H1 (cell line): ENCODE results near the gene MGLL. TPM values are rescaled to one million over a fixed set of nuclear protein-coding genes. Genes with fewer than 3 reads are reported as not detected.
A peak's percentile ranks its signal among the peaks of the same experiment; 100 is the strongest.

ENCODE experiments used
- CTCF ChIA-PET: fragments of 300-600 bp; sonication (Branson Sonifier 250); formaldehyde crosslinking; loops from one replicate; lab custom pipeline; 2021; ENCODE audit not compliant: partially characterized antibody; lab: Charles Lee
- POLR2A ChIA-PET: fragments of 300-600 bp; sonication (Branson Sonifier 250); formaldehyde crosslinking; loops from one replicate; lab custom pipeline; 2021; ENCODE audit warnings: inconsistent platforms; ENCODE audit not compliant: partially characterized antibody; lab: Charles Lee
- DNase-seq, 2 experiments: peaks; one replicate each; pipeline versions ENCODE4 v3.0.0 to v3.0.0-alpha.2; 2010 to 2022; ENCODE audit warnings: low spot score in 2 of 2, low read depth in 1 of 2, mixed read lengths in 1 of 2
- FAIRE-seq: peaks from 2 replicates; lab custom pipeline; 2011; peaks lifted over from hg19 to GRCh38; lab: Jason Lieb, UNC
- H2AFZ ChIP-seq: 2 replicates; pipeline ENCODE4 v1.8.1; 2012; ENCODE audit warnings: low read length, inconsistent platforms
- H2AK5ac ChIP-seq: 2 replicates; pipeline ENCODE4 v1.6.1; 2013; ENCODE audit warnings: low read depth, low read length
- H2BK120ac ChIP-seq: replicated peaks from 2 replicates; pipeline ENCODE3; 2013; ENCODE audit warnings: low read depth, low read length, inconsistent platforms
- H2BK12ac ChIP-seq: 2 replicates; pipeline ENCODE4 v1.6.1; 2013; ENCODE audit warnings: low read depth, low read length
- H2BK15ac ChIP-seq: 2 replicates; pipeline ENCODE4 v1.6.1; 2013; ENCODE audit warnings: low read length
- H2BK20ac ChIP-seq: 2 replicates; pipeline ENCODE4 v1.6.1; 2013; ENCODE audit warnings: low read length
- H2BK5ac ChIP-seq: 2 replicates; pipeline ENCODE4 v1.6.1; 2013; ENCODE audit warnings: low read depth, low read length
- H3K14ac ChIP-seq: 2 replicates; pipeline ENCODE4 v1.6.1; 2013; ENCODE audit warnings: inconsistent platforms; ENCODE audit not compliant: insufficient read length
- H3K18ac ChIP-seq: 2 replicates; pipeline ENCODE4 v1.6.1; 2013; ENCODE audit warnings: low read length; ENCODE audit errors: extremely low read depth
- H3K23ac ChIP-seq: 2 replicates; pipeline ENCODE4 v1.6.1; 2013; ENCODE audit warnings: inconsistent platforms; ENCODE audit not compliant: insufficient read length
- H3K23me2 ChIP-seq: 2 replicates; pipeline ENCODE4 v1.6.1; 2013; ENCODE audit warnings: low read depth, low read length
- H3K27ac ChIP-seq: 2 replicates; pipeline ENCODE4 v1.6.1; 2011; ENCODE audit warnings: low read depth, low read length, inconsistent platforms
- H3K27me3 ChIP-seq, 4 experiments: replicated peaks in 1 of 4; 1 replicate in 1 of 4; 2 replicates in 3 of 4; pipeline versions ENCODE4 v1.6.1 to v1.8.1; 2011 to 2013; ENCODE audit warnings: low read length in 3 of 4, mild to moderate bottlenecking in 3 of 4, inconsistent platforms in 2 of 4, mixed read lengths in 2 of 4, moderate library complexity in 1 of 4; ENCODE audit not compliant: control insufficient read depth in 3 of 4, insufficient read depth in 3 of 4; ENCODE audit errors: extremely low read depth in 1 of 4
- H3K36me3 ChIP-seq, 4 experiments: 2 replicates each; pipeline versions ENCODE4 v1.6.1 to v1.8.1; 2011 to 2013; ENCODE audit warnings: mild to moderate bottlenecking in 4 of 4, low read length in 3 of 4, moderate library complexity in 2 of 4, control low read depth in 1 of 4, inconsistent platforms in 1 of 4; ENCODE audit not compliant: insufficient read depth in 4 of 4, control insufficient read depth in 2 of 4
- H3K4ac ChIP-seq: replicated peaks from 2 replicates; pipeline ENCODE3; 2013; ENCODE audit warnings: low read length, low read depth, mixed read lengths, inconsistent platforms; ENCODE audit not compliant: insufficient read length
- H3K4me1 ChIP-seq, 4 experiments: replicated peaks in 1 of 4; 1 replicate in 1 of 4; 2 replicates in 3 of 4; pipeline versions ENCODE4 v1.6.1 to v1.8.1; 2011 to 2013; ENCODE audit warnings: low read length in 3 of 4, inconsistent platforms in 2 of 4, mixed read lengths in 1 of 4; ENCODE audit not compliant: insufficient read depth in 4 of 4, control insufficient read depth in 3 of 4
- H3K4me2 ChIP-seq, 2 experiments: 2 replicates each; pipeline versions ENCODE4 v1.6.1 to v1.8.1; 2011 to 2013; ENCODE audit warnings: low read depth in 2 of 2, low read length in 2 of 2, control low read depth in 1 of 2, inconsistent platforms in 1 of 2, mild to moderate bottlenecking in 1 of 2; ENCODE audit not compliant: insufficient read depth in 1 of 2
- H3K4me3 ChIP-seq, 4 experiments: fragments of 200-600, 300-600 bp in 1 of 4; sonication (generic), shearing (Covaris generic), sonication (Bioruptor Twin) in 1 of 4; 2 replicates each; pipeline versions ENCODE4 v1.5.1 to v1.8.1; 2011 to 2016; ENCODE audit warnings: low read length in 4 of 4, low read depth in 3 of 4, control low read depth in 2 of 4, inconsistent platforms in 2 of 4, mild to moderate bottlenecking in 2 of 4, mixed read lengths in 1 of 4, moderate library complexity in 1 of 4; ENCODE audit not compliant: insufficient read depth in 2 of 4; ENCODE audit errors: extremely low read depth in 1 of 4
- H3K56ac ChIP-seq: replicated peaks from 2 replicates; pipeline ENCODE3; 2013; ENCODE audit warnings: low read depth, mild to moderate bottlenecking, mixed read lengths, low read length, inconsistent platforms; ENCODE audit not compliant: insufficient read length
- H3K79me1 ChIP-seq: 2 replicates; pipeline ENCODE4 v1.6.1; 2013; ENCODE audit warnings: low read depth, low read length, control low read depth
- H3K79me2 ChIP-seq, 2 experiments: 2 replicates each; pipeline versions ENCODE4 v1.6.1 to v1.8.1; 2012 to 2013; ENCODE audit warnings: low read length in 2 of 2, mild to moderate bottlenecking in 2 of 2, inconsistent platforms in 1 of 2; ENCODE audit not compliant: insufficient read depth in 2 of 2, control insufficient read depth in 1 of 2
- H3K9ac ChIP-seq, 4 experiments: replicated peaks in 1 of 4; 1 replicate in 1 of 4; 2 replicates in 3 of 4; pipeline versions ENCODE4 v1.6.1 to v1.8.1; 2011 to 2013; ENCODE audit warnings: low read depth in 3 of 4, low read length in 3 of 4, control low read depth in 2 of 4, mild to moderate bottlenecking in 2 of 4, moderate library complexity in 2 of 4, inconsistent platforms in 1 of 4; ENCODE audit errors: extremely low read depth in 1 of 4
- H3K9me3 ChIP-seq, 2 experiments: 2 replicates each; pipeline versions ENCODE4 v1.6.1 to v1.8.1; 2012 to 2013; ENCODE audit warnings: mild to moderate bottlenecking in 2 of 2, moderate library complexity in 2 of 2, control low read depth in 1 of 2, inconsistent platforms in 1 of 2, low read depth in 1 of 2, low read length in 1 of 2, mixed read lengths in 1 of 2; ENCODE audit not compliant: insufficient read depth in 2 of 2
- H4K20me1 ChIP-seq, 2 experiments: replicated peaks in 1 of 2; 2 replicates each; pipeline versions ENCODE3 to v1.8.1; 2011 to 2013; ENCODE audit warnings: inconsistent platforms in 2 of 2, low read length in 2 of 2, mild to moderate bottlenecking in 1 of 2; ENCODE audit not compliant: insufficient read depth in 2 of 2, control insufficient read depth in 1 of 2
- H4K5ac ChIP-seq: 2 replicates; pipeline ENCODE4 v1.6.1; 2013; ENCODE audit warnings: low read length, low read depth, mixed read lengths, inconsistent platforms; ENCODE audit not compliant: insufficient read length
- H4K8ac ChIP-seq: 2 replicates; pipeline ENCODE4 v1.8.0; 2013; ENCODE audit warnings: mild to moderate bottlenecking, moderate library complexity, low read length, inconsistent platforms; ENCODE audit not compliant: insufficient read depth; ENCODE audit errors: extremely low read depth
- H4K91ac ChIP-seq: replicated peaks from 2 replicates; pipeline ENCODE3; 2013; ENCODE audit warnings: low read length, mixed read lengths, inconsistent platforms; ENCODE audit not compliant: insufficient read length
- GTF2F1 ChIP-seq: IDR thresholded peaks from 2 replicates; pipeline ENCODE4 v1.6.1; 2012; ENCODE audit warnings: low read depth, low read length, improper control_type of control experiment, borderline replicate concordance
- HDAC6 ChIP-seq: IDR thresholded peaks from one replicate; pipeline ENCODE4 v1.7.1; 2012; ENCODE audit warnings: low read depth, mild to moderate bottlenecking, inconsistent platforms, low read length, moderate library complexity
- JUN ChIP-seq: IDR thresholded peaks from 2 replicates; pipeline ENCODE4 v1.6.1; 2011; ENCODE audit warnings: low read depth, mild to moderate bottlenecking, improper control_type of control experiment, low read length
- MAFK ChIP-seq: IDR thresholded peaks from 2 replicates; pipeline ENCODE4 v1.6.1; 2012; ENCODE audit warnings: low read depth, mild to moderate bottlenecking, improper control_type of control experiment, low read length
- POLR2AphosphoS5 ChIP-seq: IDR thresholded peaks from 2 replicates; pipeline ENCODE4 v1.6.1; 2011; ENCODE audit warnings: low read depth, low read length
- RXRA ChIP-seq: IDR thresholded peaks from 2 replicates; pipeline ENCODE4 v1.6.1; 2011; ENCODE audit warnings: low read depth, mild to moderate bottlenecking, low read length, moderate library complexity; ENCODE audit not compliant: insufficient read depth
- SP1 ChIP-seq: IDR thresholded peaks from 2 replicates; pipeline ENCODE4 v1.6.1; 2011; ENCODE audit warnings: low read depth, low read length
- SP2 ChIP-seq: IDR thresholded peaks from 2 replicates; pipeline ENCODE4 v1.6.1; 2012; ENCODE audit warnings: mild to moderate bottlenecking, low read length, inconsistent platforms
- YY1 ChIP-seq: IDR thresholded peaks from 2 replicates; pipeline ENCODE4 v1.6.1; 2011; ENCODE audit warnings: low read depth, mild to moderate bottlenecking, low read length
- WGBS, 2 experiments: shearing (Covaris generic) in 1 of 2; methylation state at CpG; one replicate each; pipeline versions ENCODE4 v1.1.6 to v1.1.7; 2013 to 2015; ENCODE audit warnings: low lambda C conversion rate in 2 of 2, mixed read lengths in 2 of 2, inconsistent platforms in 1 of 2, low coverage in 1 of 2, missing lambda C conversion rate in 1 of 2; ENCODE audit not compliant: insufficient replicate concordance in 2 of 2, insufficient coverage in 1 of 2, insufficient read length in 1 of 2; ENCODE audit errors: extremely low coverage in 1 of 2, missing lambda C conversion rate in 1 of 2; 5-methylcytosine and 5-hydroxymethylcytosine counted together
- polyA plus RNA-seq, 7 experiments: library from polyadenylated mRNA; depleted of rRNA in 3 of 7; stranded (reverse) in 5 of 7; unstranded in 2 of 7; fragments of >200 nt in 5 of 7; fragments of 200-250 nt in 2 of 7; gene quantifications; 1 replicate in 5 of 7; 2 replicates in 1 of 7; 4 replicates in 1 of 7; pipeline versions ENCODE4 v1.2.1 to v1.2.3, GENCODE V29; 2011 to 2013; ENCODE audit warnings: missing spikeins in 2 of 7, mixed read lengths in 2 of 7
- total RNA-seq: library from RNA; stranded (reverse); fragmentation: NEBNext Ultra II Directional; extraction: Animal tissue kit (Norgen Biotek cat#: 25700); gene quantifications from 2 replicates; pipeline ENCODE4 v1.2.1, GENCODE V29; 2021

Gene MGLL
- total and polyA plus RNA-seq, 2 of the 8 experiments (the other 6 are each of a cell fraction or from before 2014, with no cell fraction given) = 0.05 to 0.34 TPM

GRCh38 chr3:127735767-127736693 lies 86.3 kb downstream of the MGLL start:
- Histone ChIP-seq H3K4me2 (no peak overlapping the region), H4K91ac (no peak overlapping the region), H3K4me3 (no peak overlapping the region), H3K79me2 (no peaks in the 10 kb centered on the region), H2BK15ac (no peak overlapping the region), H4K8ac (no peak overlapping the region), H2AFZ (0 out of 2 replicates have a peak overlapping the region, but pooled peaks have one; percentile 31), H3K23me2 (no peaks in the 10 kb centered on the region), H3K36me3 (no peaks in the 10 kb centered on the region; a peak in 1 of 8 replicates), H3K14ac (no peak overlapping the region), H3K18ac (no peak overlapping the region), H3K27me3 (peaks cover 0 to 2% (median 0%) of the 10 kb centered on the region in 4 experiments; a peak in 3 of 7 replicates), H2BK12ac (no peak overlapping the region), H3K79me1 (no peaks in the 10 kb centered on the region), H3K4me1 (peaks cover 0 to 13% (median 5%) of the 10 kb centered on the region in 4 experiments; a peak in 5 of 7 replicates), H2BK20ac (no peak overlapping the region), H3K9me3 (no peaks in the 10 kb centered on the region), H3K27ac (no peak overlapping the region), H3K23ac (no peak overlapping the region), H4K5ac (no peak overlapping the region), H3K56ac (no peak overlapping the region), H3K4ac (no peak overlapping the region), H4K20me1 (no peaks in the 10 kb centered on the region), H2AK5ac (no peak overlapping the region), H3K9ac (no peak overlapping the region; a peak in 1 of 7 replicates), H2BK120ac (no peak overlapping the region), H2BK5ac (no peak overlapping the region)
- ChIA-PET POLR2A (interaction anchor here (0.7 kb wide), 1 partner anchor 418 kb away, joined by 3 read pairs; no protein-coding TSS in a partner anchor), CTCF (interaction anchor here (1.1 to 2.1 kb wide), 3 partner anchors 8 to 221 kb away, joined by 3 to 11 read pairs (median 5); no protein-coding TSS in a partner anchor)
- FAIRE-seq (no peak), DNase-seq (no peak)
- 84% methylated on average over 9 of the region's 9 CpGs; no CpG with 5 or more reads in 1 of the 2 experiments for WGBS, 2 experiments
- no peak for TF ChIP-seq SP1
- no peak for TF ChIP-seq RXRA
- TF ChIP-seq MAFK = no peak
- no peak for TF ChIP-seq JUN
- TF ChIP-seq SP2 = no peak
- no peak for TF ChIP-seq POLR2AphosphoS5
- TF ChIP-seq HDAC6 = no peak
- TF ChIP-seq GTF2F1 = no peak
- TF ChIP-seq YY1 = no peak
